GM12873 (cell line): ENCODE data around the gene HIPK4.

ENCODE experiments used
- CTCF ChIP-seq: IDR thresholded peaks from 2 replicates; pipeline ENCODE4 v1.5.1; 2012; ENCODE audit warnings: low read depth, mild to moderate bottlenecking, moderate library complexity, low read length, control low read depth; ENCODE audit not compliant: insufficient read depth; ENCODE audit errors: missing control alignments

The HIPK4 gene

DNA sequence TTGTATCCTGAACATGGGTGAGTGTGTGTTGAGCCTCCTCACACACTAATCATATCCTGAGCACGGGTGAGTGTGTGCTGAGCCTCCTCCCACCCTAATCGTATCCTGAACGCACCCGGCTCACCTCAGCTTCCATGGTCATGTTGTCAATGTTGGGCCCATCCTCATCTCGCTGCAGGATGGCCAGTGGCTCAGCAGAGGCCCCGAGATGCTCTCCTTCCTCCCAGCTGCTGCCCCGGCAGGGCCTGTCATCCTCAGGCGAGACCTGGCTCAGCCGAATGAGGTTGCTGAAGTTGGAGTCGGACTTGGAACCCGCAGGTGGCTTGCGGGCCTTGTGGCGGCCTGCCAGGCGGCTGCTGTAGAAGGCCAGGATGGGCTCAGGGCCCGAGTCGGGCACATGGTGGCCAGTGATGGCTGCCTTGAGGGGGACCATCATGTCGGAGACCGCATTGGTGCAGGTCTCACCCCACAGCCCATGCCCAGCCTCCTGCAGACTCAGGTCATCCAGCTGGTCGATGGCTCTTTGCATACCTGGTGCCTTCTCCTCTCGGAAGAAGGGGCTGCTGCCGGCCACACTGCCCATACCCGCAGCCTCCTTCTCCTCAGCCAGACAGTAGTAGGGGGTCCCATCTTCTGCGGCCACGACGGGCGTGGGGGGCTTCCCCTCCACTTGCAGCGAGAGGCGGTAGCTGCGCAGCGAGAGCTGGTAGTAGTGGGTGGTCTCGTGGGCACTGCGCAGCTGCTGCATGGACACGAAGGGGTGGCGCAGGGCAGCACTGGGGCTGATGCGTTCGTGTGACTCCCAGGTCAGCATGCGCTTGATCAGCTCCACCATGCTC, 9.6 kb downstream of the HIPK4 start:
- TF ChIP-seq CTCF: no peak

DNA sequence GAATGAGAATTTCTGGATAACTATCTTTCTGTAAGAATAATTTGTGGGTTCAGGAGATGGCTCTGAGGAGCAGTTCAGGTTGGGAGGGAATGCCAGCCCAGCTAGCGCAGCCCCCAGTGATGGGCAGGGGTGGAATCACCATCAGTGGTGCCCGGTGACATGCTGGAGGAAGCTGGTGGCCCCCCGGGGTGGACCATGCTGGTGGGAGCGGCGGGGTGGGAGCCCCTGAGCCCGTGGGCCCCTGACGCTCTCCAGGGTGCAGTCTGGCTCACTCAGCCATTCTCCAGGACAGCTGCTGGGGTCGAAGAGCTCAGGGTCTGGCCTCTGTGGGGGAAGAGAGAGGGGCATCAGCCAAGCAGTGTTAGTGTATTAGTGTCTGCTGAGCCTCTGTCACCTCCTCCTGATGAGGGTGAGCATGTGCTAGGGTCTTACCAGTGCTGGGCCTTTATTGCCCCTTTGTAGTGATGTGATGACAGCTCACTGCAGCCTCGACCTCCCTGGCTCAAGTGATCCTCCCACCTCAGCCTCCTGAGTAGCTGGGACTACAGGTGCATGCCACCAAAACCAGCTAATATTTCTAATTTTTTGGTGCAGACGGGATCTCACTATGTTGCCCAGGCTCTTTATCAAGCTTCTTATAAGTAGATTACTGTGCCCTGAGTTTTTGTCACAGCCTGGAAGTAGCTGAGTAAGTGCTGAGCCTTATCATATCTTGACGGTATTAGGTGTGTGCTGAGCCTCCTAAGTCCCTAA, 10.4 kb downstream of the HIPK4 start:
- no peak for TF ChIP-seq CTCF

- peak; percentile 5 for TF ChIP-seq CTCF
Observed at GRCh38 chr19:40378509-40378908, 11.5 kb downstream of the HIPK4 start.

DNA sequence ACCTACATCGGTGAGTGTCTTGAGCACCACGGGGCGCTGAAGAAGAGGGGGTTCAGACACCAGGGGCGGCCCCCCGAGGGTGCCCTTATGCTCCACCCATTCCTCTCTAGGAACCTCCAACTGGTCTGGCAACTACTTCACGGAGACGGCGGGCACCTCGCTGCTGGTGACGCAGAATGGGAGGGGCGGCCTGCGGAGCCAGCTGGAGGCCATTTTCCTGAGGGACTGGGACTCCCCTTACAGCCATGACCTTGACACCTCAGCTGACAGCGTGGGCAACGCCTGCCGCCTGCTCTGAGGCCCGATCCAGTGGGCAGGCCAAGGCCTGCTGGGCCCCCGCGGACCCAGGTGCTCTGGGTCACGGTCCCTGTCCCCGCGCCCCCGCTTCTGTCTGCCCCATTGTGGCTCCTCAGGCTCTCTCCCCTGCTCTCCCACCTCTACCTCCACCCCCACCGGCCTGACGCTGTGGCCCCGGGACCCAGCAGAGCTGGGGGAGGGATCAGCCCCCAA, 12.1 kb downstream of the HIPK4 start:
- no peak for TF ChIP-seq CTCF

DNA sequence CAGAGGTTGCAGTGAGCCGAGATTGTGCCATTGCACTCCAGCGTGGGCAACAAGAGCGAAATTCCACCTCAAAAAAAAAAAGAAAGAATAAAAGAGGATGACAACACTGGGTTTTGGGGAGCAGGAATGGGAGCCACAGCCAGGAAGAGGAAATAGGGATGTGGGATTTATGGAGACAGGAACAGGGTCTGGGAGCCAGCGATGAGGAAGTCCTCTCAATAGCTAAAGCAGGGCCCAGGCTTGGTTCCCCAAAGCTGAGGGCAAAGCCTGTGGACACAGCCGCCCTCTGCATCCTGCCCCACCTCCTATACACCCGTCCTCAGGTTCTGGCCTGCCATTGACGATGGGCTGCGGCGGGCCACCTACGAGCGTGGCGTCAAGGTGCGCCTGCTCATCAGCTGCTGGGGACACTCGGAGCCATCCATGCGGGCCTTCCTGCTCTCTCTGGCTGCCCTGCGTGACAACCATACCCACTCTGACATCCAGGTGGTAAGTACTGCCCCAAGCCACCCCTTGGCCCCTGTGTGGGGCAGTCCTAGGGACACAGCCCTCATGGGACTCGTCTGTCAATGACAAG, 13.6 kb downstream of the HIPK4 start:
- TF ChIP-seq CTCF: no peak

DNA sequence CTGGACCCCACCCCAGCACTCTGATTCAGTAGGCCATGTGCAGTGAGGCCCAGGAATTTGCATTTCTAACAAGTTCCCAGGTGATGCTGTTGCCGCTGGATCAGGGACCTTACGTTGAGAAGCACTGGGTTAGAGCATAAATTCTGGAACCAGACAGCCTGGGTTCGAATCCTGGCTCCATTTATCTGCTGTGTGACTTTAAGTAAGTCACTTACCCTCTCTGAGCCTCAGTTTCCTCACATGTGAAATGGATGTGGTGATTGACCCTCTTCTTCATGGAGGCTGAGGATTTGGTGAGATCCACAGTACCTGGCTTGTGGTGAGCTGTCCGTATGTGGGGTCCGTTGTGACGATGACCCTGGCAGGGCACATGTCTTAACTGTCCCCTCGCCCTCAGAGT, 15.9 kb downstream of the HIPK4 start:
- TF ChIP-seq CTCF: no peak

- no peak for TF ChIP-seq CTCF
Observed at GRCh38 chr19:40371802-40372122, 18.2 kb downstream of the HIPK4 start.
